Mucosa of gallbladder (tissue), 1 donor: ENCODE results near the gene EPS15. TPM values are rescaled to one million over a fixed set of nuclear protein-coding genes. Genes with fewer than 3 reads are reported as not detected.

ENCODE experiments used
- DNase-seq: peaks from one replicate; pipeline ENCODE4 v3.0.0-alpha.2; 2020; ENCODE audit warnings: low spot score
- total RNA-seq: library from RNA; stranded (reverse); gene quantifications from one replicate; pipeline ENCODE4 v1.2.1, GENCODE V29; 2021
- donor health status: DM: no; HTN: no; CAD: no.

EPS15 gene
- total RNA-seq, 1 donor from 2014 or later = 67.0 TPM

GRCh38 chr1:51316113-51316845 lies 202.8 kb downstream of the EPS15 start:
- no peak for DNase-seq

GRCh38 chr1:51314974-51315373 lies 204.1 kb downstream of the EPS15 start:
- no peak for DNase-seq

GRCh38 chr1:51313961-51314777 lies 204.9 kb downstream of the EPS15 start:
- DNase-seq = peak; percentile 26

- DNase-seq = no peak
Measured at GRCh38 chr1:51313268-51313852, 205.7 kb downstream of the EPS15 start.

GRCh38 chr1:51312718-51313117 lies 206.3 kb downstream of the EPS15 start:
- no peak for DNase-seq

- DNase-seq = no peak
Measured at GRCh38 chr1:51311826-51312225, 207.2 kb downstream of the EPS15 start.

GRCh38 chr1:51310871-51311613 lies 208.0 kb downstream of the EPS15 start:
- DNase-seq = no peak

- DNase-seq = no peak
Measured at GRCh38 chr1:51309291-51309690, 209.8 kb downstream of the EPS15 start.

- no peak for DNase-seq
Measured at GRCh38 chr1:51308636-51309035, 210.4 kb downstream of the EPS15 start.

GRCh38 chr1:51306950-51307349 lies 212.1 kb downstream of the EPS15 start:
- no peak for DNase-seq

- peak; percentile 35 for DNase-seq
Measured at GRCh38 chr1:51305371-51305823, 213.7 kb downstream of the EPS15 start.

- no peak for DNase-seq
Measured at GRCh38 chr1:51304360-51304759, 214.7 kb downstream of the EPS15 start.

Other genes with a start within 250 kb of the EPS15 start
- gene TTC39A, start 188.7 kb downstream of the EPS15 start, total RNA-seq = 62.3 TPM
- gene OSBPL9, start 97.8 kb upstream of the EPS15 start, total RNA-seq = 47.3 TPM